OCI-LY3 (cell line): ENCODE data around the gene BMERB1.

Experiments used
- EZH2phosphoT487 ChIP-seq: fragments of 200-600 bp; shearing (Covaris generic); IDR thresholded peaks from 2 replicates; pipeline ENCODE4 v1.6.1; 2018; ENCODE audit warnings: antibody characterized with exemption, mixed run types, low read depth
- TF ChIP-seq, protein P1 (sequence below): fragments of 200-600, 300-600 bp; sonication (generic); IDR thresholded peaks from 2 replicates; pipeline ENCODE4 v1.5.1; 2014; ENCODE audit warnings: antibody characterized with exemption, low read length, low read depth

DNA sequence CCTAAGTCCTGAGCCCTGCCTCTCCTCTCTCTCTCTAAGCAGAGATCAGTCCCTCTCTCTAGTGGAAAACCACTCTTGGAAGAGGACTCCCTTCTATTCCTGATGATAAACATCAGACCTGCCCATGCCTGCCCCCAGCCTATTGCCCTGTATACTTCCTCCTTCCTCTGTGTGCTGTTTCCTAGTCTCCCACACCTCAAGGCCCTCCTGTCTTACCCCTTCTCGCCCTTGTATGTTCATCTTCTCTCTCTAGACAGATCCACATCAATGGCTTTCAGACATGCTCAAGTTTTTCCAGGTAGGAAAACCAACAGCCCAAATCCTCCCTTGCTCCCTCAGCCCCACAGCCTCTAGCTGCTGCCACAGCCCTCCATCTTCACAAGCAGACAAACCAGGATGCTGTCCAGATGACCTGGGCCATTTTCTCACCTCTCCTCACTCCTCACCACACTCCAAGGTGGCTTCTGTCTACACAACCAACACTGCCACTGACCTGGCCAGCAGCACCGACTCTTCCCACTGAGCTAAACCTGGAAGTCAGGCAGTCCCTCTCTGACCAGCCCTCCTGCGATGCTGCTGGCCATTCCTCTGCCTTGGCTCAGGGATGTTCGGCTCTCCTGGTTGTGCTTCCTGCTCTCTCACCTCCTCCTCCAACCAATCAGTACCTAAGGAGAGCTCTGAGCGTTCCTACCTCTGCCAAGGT lies 172.3 kb downstream of the BMERB1 start:
- TF ChIP-seq EZH2phosphoT487: no peak
- TF ChIP-seq, protein P1, sequence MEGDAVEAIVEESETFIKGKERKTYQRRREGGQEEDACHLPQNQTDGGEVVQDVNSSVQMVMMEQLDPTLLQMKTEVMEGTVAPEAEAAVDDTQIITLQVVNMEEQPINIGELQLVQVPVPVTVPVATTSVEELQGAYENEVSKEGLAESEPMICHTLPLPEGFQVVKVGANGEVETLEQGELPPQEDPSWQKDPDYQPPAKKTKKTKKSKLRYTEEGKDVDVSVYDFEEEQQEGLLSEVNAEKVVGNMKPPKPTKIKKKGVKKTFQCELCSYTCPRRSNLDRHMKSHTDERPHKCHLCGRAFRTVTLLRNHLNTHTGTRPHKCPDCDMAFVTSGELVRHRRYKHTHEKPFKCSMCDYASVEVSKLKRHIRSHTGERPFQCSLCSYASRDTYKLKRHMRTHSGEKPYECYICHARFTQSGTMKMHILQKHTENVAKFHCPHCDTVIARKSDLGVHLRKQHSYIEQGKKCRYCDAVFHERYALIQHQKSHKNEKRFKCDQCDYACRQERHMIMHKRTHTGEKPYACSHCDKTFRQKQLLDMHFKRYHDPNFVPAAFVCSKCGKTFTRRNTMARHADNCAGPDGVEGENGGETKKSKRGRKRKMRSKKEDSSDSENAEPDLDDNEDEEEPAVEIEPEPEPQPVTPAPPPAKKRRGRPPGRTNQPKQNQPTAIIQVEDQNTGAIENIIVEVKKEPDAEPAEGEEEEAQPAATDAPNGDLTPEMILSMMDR: no peak
